GM12892 (cell line): ENCODE measurements around the gene MAP1LC3B2.

Experiments
- POLR2A ChIP-seq: IDR thresholded peaks from 2 replicates; pipeline ENCODE4 v1.6.1; 2011; ENCODE audit warnings: low read depth, low read length, control low read depth
- POLR2AphosphoS5 ChIP-seq: IDR thresholded peaks from 2 replicates; pipeline ENCODE4 v1.6.1; 2011; ENCODE audit warnings: low read depth, low read length, control low read depth
- TAF1 ChIP-seq: IDR thresholded peaks from 2 replicates; pipeline ENCODE4 v1.6.1; 2011; ENCODE audit warnings: low read depth, mild to moderate bottlenecking, control low read depth, low read length, borderline replicate concordance

GRCh38 chr12:116539905-116540482 lies 19.2 kb upstream of the MAP1LC3B2 start:
- no peak for TF ChIP-seq POLR2A
- no peak for TF ChIP-seq POLR2AphosphoS5
- no peak for TF ChIP-seq TAF1
